IMR-90 (cell line): ENCODE measurements around the gene FNDC3A.
"Not testable (repeated sequence)": the region's sequence is repeated elsewhere in the genome, so short reads cannot be mapped to it uniquely, and the experiment has no call there.

Experiments used
- BHLHE40 ChIP-seq: fragments of 150-350 bp; IDR thresholded peaks from 2 replicates; pipeline ENCODE4 v1.6.1; 2016; ENCODE audit warnings: mild to moderate bottlenecking, low read depth, low read length
- CEBPB ChIP-seq: IDR thresholded peaks from 2 replicates; pipeline ENCODE4 v1.6.1; 2012; ENCODE audit warnings: low read depth, low read length, improper control_type of control experiment
- CHD1 ChIP-seq: IDR thresholded peaks from 2 replicates; pipeline ENCODE4 v1.6.1; 2012; ENCODE audit warnings: low read depth, low read length, improper control_type of control experiment
- CTCF ChIP-seq: conservative IDR thresholded peaks from 2 replicates; pipeline ENCODE4 v1.5.1; 2012; ENCODE audit warnings: mild to moderate bottlenecking, low read depth, low read length, improper control_type of control experiment
- ELK1 ChIP-seq: fragments of 150-350 bp; IDR thresholded peaks from 2 replicates; pipeline ENCODE4 v1.6.1; 2016; ENCODE audit warnings: low read depth, mild to moderate bottlenecking, low read length, moderate library complexity, borderline replicate concordance
- FOS ChIP-seq: fragments of 150-350 bp; IDR thresholded peaks from 2 replicates; pipeline ENCODE4 v1.6.1; 2016; ENCODE audit warnings: low read depth, low read length
- MAFK ChIP-seq: IDR thresholded peaks from 2 replicates; pipeline ENCODE4 v1.6.1; 2012; ENCODE audit warnings: low read depth, low read length, improper control_type of control experiment
- MXI1 ChIP-seq: IDR thresholded peaks from 2 replicates; pipeline ENCODE4 v1.6.1; 2012; ENCODE audit warnings: low read depth, mild to moderate bottlenecking, low read length, moderate library complexity, borderline replicate concordance
- POLR2A ChIP-seq: IDR thresholded peaks from 2 replicates; pipeline ENCODE4 v1.6.1; 2012; ENCODE audit warnings: mild to moderate bottlenecking, low read depth, low read length
- RAD21 ChIP-seq: IDR thresholded peaks from 2 replicates; pipeline ENCODE4 v1.6.1; 2012; ENCODE audit warnings: low read length, improper control_type of control experiment
- RCOR1 ChIP-seq: IDR thresholded peaks from 2 replicates; pipeline ENCODE4 v1.6.1; 2012; ENCODE audit warnings: mild to moderate bottlenecking, low read length, improper control_type of control experiment; ENCODE audit not compliant: insufficient replicate concordance
- SMC3 ChIP-seq: fragments of 150-350 bp; IDR thresholded peaks from 2 replicates; pipeline ENCODE4 v1.6.1; 2016; ENCODE audit warnings: low read depth, mild to moderate bottlenecking, antibody characterized with exemption, low read length, moderate library complexity
- USF2 ChIP-seq: fragments of 150-350 bp; IDR thresholded peaks from 2 replicates; pipeline ENCODE4 v1.6.1; 2017; ENCODE audit warnings: mild to moderate bottlenecking, antibody characterized with exemption, low read length, low read depth

- not testable (repeated sequence) for TF ChIP-seq CTCF, POLR2A, MXI1, ELK1, USF2, RCOR1, FOS, RAD21, SMC3, CHD1, CEBPB, MAFK, BHLHE40
Measured at GRCh38 chr13:49163162-49163561, 187.4 kb downstream of the FNDC3A start.
